DOHH2 (cell line): ENCODE measurements around the gene ENTPD8.

Experiments
- H3F3A ChIP-seq: fragments of 200-600 bp; sonication (generic), shearing (Covaris generic); 2 replicates; pipeline ENCODE4 v1.6.0; 2016; ENCODE audit warnings: antibody characterized with exemption, mild to moderate bottlenecking; ENCODE audit not compliant: control insufficient read depth, insufficient read depth
- H3K27ac ChIP-seq: fragments of 200-600 bp; sonication (generic); 2 replicates; pipeline ENCODE4 v1.5.1; 2014; ENCODE audit warnings: low read depth, mild to moderate bottlenecking, low read length, moderate library complexity
- H3K27me3 ChIP-seq: fragments of 200-600 bp; sonication (generic); 2 replicates; pipeline ENCODE4 v1.6.1; 2014; ENCODE audit warnings: mild to moderate bottlenecking, low read length, mixed read lengths; ENCODE audit not compliant: control insufficient read depth
- H3K36me3 ChIP-seq: fragments of 200-600 bp; sonication (generic); 2 replicates; pipeline ENCODE4 v1.6.1; 2014; ENCODE audit warnings: mild to moderate bottlenecking, low read length, moderate library complexity, mixed read lengths; ENCODE audit not compliant: control insufficient read depth
- H3K4me1 ChIP-seq: fragments of 200-600 bp; sonication (generic); 2 replicates; pipeline ENCODE4 v1.6.1; 2014; ENCODE audit warnings: mild to moderate bottlenecking, low read length, mixed read lengths; ENCODE audit not compliant: control insufficient read depth
- H3K4me2 ChIP-seq: fragments of 200-600 bp; sonication (generic); 2 replicates; pipeline ENCODE4 v1.6.0; 2014; ENCODE audit warnings: mild to moderate bottlenecking, low read length, moderate library complexity
- H3K4me3 ChIP-seq: fragments of 200-600 bp; sonication (generic); 2 replicates; pipeline ENCODE4 v1.5.1; 2014; ENCODE audit warnings: mild to moderate bottlenecking, low read length, mixed read lengths
- H3K79me2 ChIP-seq: fragments of 200-600 bp; sonication (generic); 2 replicates; pipeline ENCODE4 v1.6.1; 2014; ENCODE audit warnings: mild to moderate bottlenecking, low read length, mixed read lengths; ENCODE audit not compliant: control insufficient read depth
- H3K9me2 ChIP-seq: fragments of 200-600 bp; sonication (generic); replicated peaks from 2 replicates; pipeline ENCODE4 v1.6.1; 2014; ENCODE audit warnings: mild to moderate bottlenecking, low read length, mixed read lengths; ENCODE audit not compliant: control insufficient read depth
- H3K9me3 ChIP-seq: fragments of 200-600 bp; sonication (generic); 2 replicates; pipeline ENCODE4 v1.6.1; 2014; ENCODE audit warnings: antibody characterized with exemption, low read length, mixed read lengths; ENCODE audit not compliant: control insufficient read depth, insufficient read depth
- H4K20me1 ChIP-seq: fragments of 200-600 bp; sonication (generic); 2 replicates; pipeline ENCODE4 v1.6.0; 2014; ENCODE audit warnings: low read depth, mild to moderate bottlenecking, antibody characterized with exemption, low read length, moderate library complexity; ENCODE audit not compliant: control insufficient read depth, insufficient read depth
- EZH2phosphoT487 ChIP-seq: fragments of 200-600 bp; sonication (generic); IDR thresholded peaks from 2 replicates; pipeline ENCODE4 v1.6.1; 2017; ENCODE audit warnings: borderline replicate concordance, mild to moderate bottlenecking, antibody characterized with exemption, low read length, moderate library complexity, mixed read lengths
- TF ChIP-seq, protein P1 (sequence below): fragments of 200-600 bp; sonication (generic); IDR thresholded peaks from one replicate; pipeline ENCODE4 v1.5.1; 2014; ENCODE audit warnings: antibody characterized with exemption, mild to moderate bottlenecking, low read depth, low read length; ENCODE audit not compliant: poor library complexity, severe bottlenecking

Gene ENTPD8

DNA sequence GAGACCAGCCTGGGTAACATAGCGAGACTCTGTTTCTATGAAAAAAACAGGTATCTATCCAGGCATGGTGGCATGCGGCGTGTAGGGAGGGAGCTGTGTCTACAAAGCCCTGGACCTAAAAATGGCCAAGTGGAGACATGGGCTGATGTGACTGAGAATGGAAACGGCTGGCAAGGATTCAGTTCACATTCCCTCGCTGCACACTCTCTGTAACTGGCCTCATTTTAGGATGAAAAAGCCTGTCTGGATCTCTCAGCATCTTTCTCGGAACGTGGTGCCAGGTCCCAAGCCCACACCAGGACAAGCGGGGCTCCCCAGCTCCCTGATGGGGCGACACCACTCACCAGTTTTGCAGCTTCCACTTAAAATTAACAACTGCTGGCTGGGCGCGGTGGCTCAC lies 31.6 kb downstream of the ENTPD8 start:
- Histone ChIP-seq H3K4me3 (no peak overlapping the region), H3K4me2 (no peak overlapping the region), H3K9me2 (no peaks in the 10 kb centered on the region), H3K27me3 (peaks cover 11% of the 10 kb centered on the region), H3F3A (peaks cover 2% of the 10 kb centered on the region; the same call in 1 of the 2 replicates), H3K4me1 (peaks cover 54% of the 10 kb centered on the region), H3K36me3 (no peaks in the 10 kb centered on the region; the same call in 1 of the 2 replicates), H3K27ac (no peak overlapping the region), H4K20me1 (peaks cover 4% of the 10 kb centered on the region; the same call in 1 of the 2 replicates), H3K79me2 (peaks cover 14% of the 10 kb centered on the region), H3K9me3 (no peaks in the 10 kb centered on the region)
- TF ChIP-seq, protein P1, sequence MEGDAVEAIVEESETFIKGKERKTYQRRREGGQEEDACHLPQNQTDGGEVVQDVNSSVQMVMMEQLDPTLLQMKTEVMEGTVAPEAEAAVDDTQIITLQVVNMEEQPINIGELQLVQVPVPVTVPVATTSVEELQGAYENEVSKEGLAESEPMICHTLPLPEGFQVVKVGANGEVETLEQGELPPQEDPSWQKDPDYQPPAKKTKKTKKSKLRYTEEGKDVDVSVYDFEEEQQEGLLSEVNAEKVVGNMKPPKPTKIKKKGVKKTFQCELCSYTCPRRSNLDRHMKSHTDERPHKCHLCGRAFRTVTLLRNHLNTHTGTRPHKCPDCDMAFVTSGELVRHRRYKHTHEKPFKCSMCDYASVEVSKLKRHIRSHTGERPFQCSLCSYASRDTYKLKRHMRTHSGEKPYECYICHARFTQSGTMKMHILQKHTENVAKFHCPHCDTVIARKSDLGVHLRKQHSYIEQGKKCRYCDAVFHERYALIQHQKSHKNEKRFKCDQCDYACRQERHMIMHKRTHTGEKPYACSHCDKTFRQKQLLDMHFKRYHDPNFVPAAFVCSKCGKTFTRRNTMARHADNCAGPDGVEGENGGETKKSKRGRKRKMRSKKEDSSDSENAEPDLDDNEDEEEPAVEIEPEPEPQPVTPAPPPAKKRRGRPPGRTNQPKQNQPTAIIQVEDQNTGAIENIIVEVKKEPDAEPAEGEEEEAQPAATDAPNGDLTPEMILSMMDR: no peak
- TF ChIP-seq EZH2phosphoT487: no peak

DNA sequence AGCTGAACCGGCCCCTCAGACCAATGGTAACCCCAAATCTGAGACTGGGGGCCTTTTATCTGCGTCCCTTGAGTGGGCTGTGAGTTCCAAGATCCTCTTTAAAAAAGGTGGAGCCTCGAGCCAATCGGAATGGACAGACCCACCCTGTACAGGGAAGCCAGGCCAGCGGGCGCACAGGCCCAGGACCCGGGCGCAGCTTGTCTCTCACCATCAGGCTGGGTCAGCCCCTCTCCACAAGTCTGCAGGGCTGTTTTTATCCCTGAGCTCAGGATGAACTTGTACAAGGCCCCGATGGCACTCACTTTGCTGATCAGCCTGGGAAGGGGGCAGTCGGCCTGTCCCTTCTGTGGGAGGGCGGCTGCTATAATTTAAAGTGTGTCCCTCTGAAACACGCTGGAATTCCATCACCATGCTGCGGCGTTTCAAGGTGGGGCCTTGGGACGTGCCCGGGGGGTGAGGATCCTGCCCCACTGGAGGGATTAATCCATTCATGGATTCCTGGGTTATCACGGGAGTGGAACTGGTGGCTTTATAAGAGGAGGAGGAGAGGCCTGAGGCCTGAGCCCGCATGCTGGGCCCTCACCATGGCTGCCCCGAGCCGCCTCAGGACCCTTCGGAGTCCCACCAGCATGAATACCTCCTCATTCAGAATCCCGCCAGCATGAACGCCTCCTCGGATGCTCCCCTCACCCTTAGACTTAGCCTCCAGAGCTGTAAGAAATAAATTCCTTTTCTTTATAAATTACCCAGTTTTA lies 32.3 kb downstream of the ENTPD8 start:
- Histone ChIP-seq H3F3A (peaks cover 2% of the 10 kb centered on the region; the same call in 1 of the 2 replicates), H3K27ac (no peak overlapping the region), H3K4me1 (peaks cover 47% of the 10 kb centered on the region), H3K4me2 (no peak overlapping the region), H3K27me3 (peaks cover 11% of the 10 kb centered on the region), H3K36me3 (no peaks in the 10 kb centered on the region), H3K9me2 (no peaks in the 10 kb centered on the region), H4K20me1 (peaks cover 4% of the 10 kb centered on the region; the same call in 1 of the 2 replicates), H3K4me3 (no peak overlapping the region), H3K9me3 (no peaks in the 10 kb centered on the region), H3K79me2 (peaks cover 9% of the 10 kb centered on the region)
- TF ChIP-seq, protein P1: no peak
- TF ChIP-seq EZH2phosphoT487: no peak

DNA sequence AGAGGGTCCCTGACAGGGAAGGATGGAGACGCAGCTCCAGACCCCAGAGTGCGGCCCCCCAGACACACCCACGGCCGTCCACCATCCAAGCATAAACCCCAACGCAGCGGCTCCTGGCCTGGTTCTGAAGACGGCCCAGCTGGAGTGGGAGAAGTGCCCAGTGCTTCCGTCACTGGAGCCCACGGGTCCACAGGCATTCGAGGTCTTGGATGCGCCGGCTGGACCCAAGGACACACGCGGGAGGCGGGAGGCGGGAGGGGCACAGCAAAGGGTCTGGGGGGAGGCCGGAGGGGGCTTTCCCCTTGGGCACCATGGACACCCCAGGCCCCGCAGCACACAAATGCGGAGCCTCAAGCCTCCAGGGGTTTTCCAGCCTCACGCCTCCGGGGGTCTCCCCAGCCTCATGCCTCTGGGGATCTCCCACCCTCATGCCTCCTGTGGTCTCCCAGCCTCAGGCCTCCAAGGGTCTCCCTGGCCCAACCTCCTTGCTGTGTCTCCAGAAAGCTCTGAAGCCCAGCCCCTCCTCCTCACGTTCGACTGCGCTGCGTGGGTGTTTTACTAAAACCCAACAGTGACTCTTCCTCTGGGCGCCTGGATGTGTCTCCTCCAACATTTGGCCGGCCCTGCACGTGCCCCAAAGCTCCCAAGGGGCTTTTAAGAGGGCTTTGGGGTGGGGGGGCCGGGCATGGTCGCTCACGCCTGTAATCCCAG lies 33.4 kb downstream of the ENTPD8 start:
- no peak overlapping the region for H3K4me2 ChIP-seq
- TF ChIP-seq, protein P1: no peak
- TF ChIP-seq EZH2phosphoT487: no peak
- no peaks in the 10 kb centered on the region for H3K9me2 ChIP-seq
- H3F3A ChIP-seq: peaks cover 2% of the 10 kb centered on the region; the same call in 1 of the 2 replicates
- H3K79me2 ChIP-seq: peaks cover 4% of the 10 kb centered on the region
- H3K36me3 ChIP-seq: no peaks in the 10 kb centered on the region
- no peak overlapping the region for H3K4me3 ChIP-seq
- H3K27ac ChIP-seq: no peak overlapping the region
- H3K9me3 ChIP-seq: no peaks in the 10 kb centered on the region
- H3K27me3 ChIP-seq: peaks cover 11% of the 10 kb centered on the region
- H4K20me1 ChIP-seq: peaks cover 4% of the 10 kb centered on the region; the same call in 1 of the 2 replicates
- H3K4me1 ChIP-seq: peaks cover 36% of the 10 kb centered on the region
